ENCODE data around the gene BTD.

DNA sequence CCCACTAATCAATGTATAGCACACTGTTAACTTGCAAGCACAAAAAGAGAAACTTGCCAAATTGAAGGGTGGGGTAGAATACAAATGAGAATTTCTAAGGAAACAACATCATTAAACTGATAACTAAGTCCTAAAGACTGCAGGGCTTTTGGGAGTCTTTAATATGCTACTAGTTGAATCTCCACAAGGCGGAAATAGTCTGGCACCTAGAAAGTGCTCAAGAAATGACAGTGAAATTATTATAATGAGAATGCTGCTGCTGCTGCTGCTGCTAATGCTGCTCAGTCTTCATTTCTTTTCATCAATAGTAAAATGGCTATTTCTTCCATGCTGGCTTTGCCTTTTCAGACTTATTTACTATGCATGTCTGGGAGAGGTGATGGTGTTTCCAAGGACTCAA, 91.8 kb downstream of the BTD start:
- no peak for TF ChIP-seq POLR2A (IDR thresholded peaks at IDR 0.05; ENCODE audit: low read depth, low read length)
- TF ChIP-seq, protein P1, sequence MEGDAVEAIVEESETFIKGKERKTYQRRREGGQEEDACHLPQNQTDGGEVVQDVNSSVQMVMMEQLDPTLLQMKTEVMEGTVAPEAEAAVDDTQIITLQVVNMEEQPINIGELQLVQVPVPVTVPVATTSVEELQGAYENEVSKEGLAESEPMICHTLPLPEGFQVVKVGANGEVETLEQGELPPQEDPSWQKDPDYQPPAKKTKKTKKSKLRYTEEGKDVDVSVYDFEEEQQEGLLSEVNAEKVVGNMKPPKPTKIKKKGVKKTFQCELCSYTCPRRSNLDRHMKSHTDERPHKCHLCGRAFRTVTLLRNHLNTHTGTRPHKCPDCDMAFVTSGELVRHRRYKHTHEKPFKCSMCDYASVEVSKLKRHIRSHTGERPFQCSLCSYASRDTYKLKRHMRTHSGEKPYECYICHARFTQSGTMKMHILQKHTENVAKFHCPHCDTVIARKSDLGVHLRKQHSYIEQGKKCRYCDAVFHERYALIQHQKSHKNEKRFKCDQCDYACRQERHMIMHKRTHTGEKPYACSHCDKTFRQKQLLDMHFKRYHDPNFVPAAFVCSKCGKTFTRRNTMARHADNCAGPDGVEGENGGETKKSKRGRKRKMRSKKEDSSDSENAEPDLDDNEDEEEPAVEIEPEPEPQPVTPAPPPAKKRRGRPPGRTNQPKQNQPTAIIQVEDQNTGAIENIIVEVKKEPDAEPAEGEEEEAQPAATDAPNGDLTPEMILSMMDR (IDR thresholded peaks at IDR 0.05; ENCODE audit: extremely low read depth in 1 of 2, insufficient read depth in 1 of 2, low read depth in 1 of 2, low read length in 2 of 2): no peak
- TF ChIP-seq MYC (IDR thresholded peaks at IDR 0.05; ENCODE audit: low read depth, low read length): no peak
- no peak for TF ChIP-seq FOS (IDR thresholded peaks at IDR 0.05; ENCODE audit: borderline replicate concordance, insufficient read depth, low read length)
- TF ChIP-seq POLR2AphosphoS5 (IDR thresholded peaks at IDR 0.05; ENCODE audit: insufficient read depth, low read depth, low read length): no peak

Measured in endothelial cell of umbilical vein (primary cell).